Spinal cord (tissue), 10 donors: Measurements from ENCODE around the gene SNED1. TPM values are rescaled to one million over a fixed set of nuclear protein-coding genes. Genes with fewer than 3 reads are reported as not detected.

Source experiments
- DNase-seq, 6 donors: peaks; one replicate each; pipeline versions ENCODE4 v3.0.0 to v3.0.0-alpha.2; 2013 to 2015; ENCODE audit warnings: low spot score in 6 of 6, low read depth in 4 of 6
- H3K27ac ChIP-seq: one replicate; pipeline ENCODE4 v1.5.1; 2013; ENCODE audit warnings: low read depth, low read length, control low read depth
- H3K27me3 ChIP-seq: one replicate; pipeline ENCODE4 v1.6.1; 2013; ENCODE audit warnings: low read length; ENCODE audit not compliant: control insufficient read depth, insufficient read depth
- H3K36me3 ChIP-seq: one replicate; pipeline ENCODE4 v1.6.1; 2013; ENCODE audit warnings: low read length; ENCODE audit not compliant: control insufficient read depth, insufficient read depth
- H3K4me1 ChIP-seq: one replicate; pipeline ENCODE4 v1.6.1; 2013; ENCODE audit warnings: low read length; ENCODE audit not compliant: control insufficient read depth, insufficient read depth
- H3K4me3 ChIP-seq: one replicate; pipeline ENCODE4 v1.5.1; 2013; ENCODE audit warnings: low read depth, low read length, control low read depth
- H3K9me3 ChIP-seq: one replicate; pipeline ENCODE4 v1.6.1; 2013; ENCODE audit warnings: low read length; ENCODE audit not compliant: control insufficient read depth, insufficient read depth
- WGBS: methylation state at CpG from one replicate; pipeline ENCODE4 v1.1.5; 2013; ENCODE audit warnings: missing lambda C conversion rate; ENCODE audit not compliant: insufficient coverage; 5-methylcytosine and 5-hydroxymethylcytosine counted together
- polyA plus RNA-seq, 2 donors: library from polyadenylated mRNA; unstranded; fragments of 120-200 nt; gene quantifications; one replicate each; pipeline ENCODE4 v1.2.1, GENCODE V29; 2013; ENCODE audit not compliant: insufficient read length in 2 of 2
- small RNA-seq: library from RNA; depleted of rRNA; stranded (forward); fragments of <200 nt; gene quantifications from one replicate; pipeline ENCODE3, GENCODE V24; 2014; ENCODE audit warnings: low replicate concordance
- total RNA-seq, 2 donors: library from RNA; depleted of rRNA in 1 of 2; stranded (reverse); fragments of 120-200 nt in 1 of 2; fragments of >200 nt in 1 of 2; gene quantifications; one replicate each; pipeline versions ENCODE4 v1.2.3 to v1.2.4, GENCODE V29; 2013 to 2014
- donor health status: healthy.

Gene SNED1
- total and polyA plus RNA-seq, 4 donors = 6.0 to 93.7 (median 26.7) TPM

- Histone ChIP-seq H3K4me3 (no peak overlapping the region), H3K27me3 (no peaks in the 10 kb centered on the region), H3K4me1 (no peaks in the 10 kb centered on the region), H3K27ac (no peak overlapping the region), H3K9me3 (no peaks in the 10 kb centered on the region), H3K36me3 (peaks cover 49% of the 10 kb centered on the region)
- no peak for DNase-seq
- WGBS = 79% methylated on average over 8 of the region's 9 CpGs
These were observed 144.2 kb downstream of the SNED1 start for GRCh38 chr2:241142593-241142992.

Small RNAs within 50 kb of the gene (small RNA-seq; reads per million reads assigned to genes)
- not detected for gene AC005237.2

Other genes starting within 250 kb of the SNED1 start
- 100 to 1,000 TPM; 125 to 186 TPM for gene KIF1A, start 178.4 kb upstream of the SNED1 start, total RNA-seq
- 100 to 1,000 TPM; 449 to 519 TPM for gene KIF1A, start 178.4 kb upstream of the SNED1 start, polyA plus RNA-seq
- under 1 TPM in 1 of 2 donors, not detected in 1; 0.17 TPM for gene AGXT, start 129.8 kb upstream of the SNED1 start, total RNA-seq
- not detected for gene AGXT, start 129.8 kb upstream of the SNED1 start, polyA plus RNA-seq
- under 1 TPM in 1 of 2 donors, not detected in 1; 0.22 TPM for gene MAB21L4, start 102.5 kb upstream of the SNED1 start, total RNA-seq
- under 1 TPM in 1 of 2 donors, not detected in 1; 0.35 TPM for gene MAB21L4, start 102.5 kb upstream of the SNED1 start, polyA plus RNA-seq
- 1 to 10 TPM in 1 of 2 donors, under 1 TPM in 1; 0.30 to 4.4 TPM for gene CROCC2, start 92.3 kb upstream of the SNED1 start, total RNA-seq
- gene CROCC2, start 92.3 kb upstream of the SNED1 start, polyA plus RNA-seq = 1 to 10 TPM; 3.0 to 3.1 TPM
- gene MTERF4, start 103.7 kb downstream of the SNED1 start, total RNA-seq = 10 to 100 TPM; 41.8 to 45.0 TPM
- 10 to 100 TPM; 58.0 to 68.2 TPM for gene MTERF4, start 103.7 kb downstream of the SNED1 start, polyA plus RNA-seq
- 1 to 10 TPM; 8.6 to 9.0 TPM for gene PASK, start 150.9 kb downstream of the SNED1 start, total RNA-seq
- 10 to 100 TPM; 20.1 to 25.3 TPM for gene PASK, start 150.9 kb downstream of the SNED1 start, polyA plus RNA-seq
- 10 to 100 TPM; 40.6 to 73.8 TPM for gene PPP1R7, start 151.8 kb downstream of the SNED1 start, total RNA-seq
- gene PPP1R7, start 151.8 kb downstream of the SNED1 start, polyA plus RNA-seq = 100 to 1,000 TPM in 1 of 2 donors, 10 to 100 TPM in 1; 93.0 to 101 TPM
- gene ANO7, start 190.1 kb downstream of the SNED1 start, total RNA-seq = 1 to 10 TPM in 1 of 2 donors, under 1 TPM in 1; 0.89 to 1.5 TPM
- 1 to 10 TPM; 1.9 to 3.1 TPM for gene ANO7, start 190.1 kb downstream of the SNED1 start, polyA plus RNA-seq